NCI-H1092 (cell line): ENCODE results near the gene PODNL1.
"Not testable (repeated sequence)": the region's sequence is repeated elsewhere in the genome, so short reads cannot be mapped to it uniquely, and the experiment has no call there.

Source experiments
- DNase-seq: peaks from one replicate; lab custom pipeline; 2025; lab: John Stamatoyannopoulos, UW

Gene PODNL1

DNA sequence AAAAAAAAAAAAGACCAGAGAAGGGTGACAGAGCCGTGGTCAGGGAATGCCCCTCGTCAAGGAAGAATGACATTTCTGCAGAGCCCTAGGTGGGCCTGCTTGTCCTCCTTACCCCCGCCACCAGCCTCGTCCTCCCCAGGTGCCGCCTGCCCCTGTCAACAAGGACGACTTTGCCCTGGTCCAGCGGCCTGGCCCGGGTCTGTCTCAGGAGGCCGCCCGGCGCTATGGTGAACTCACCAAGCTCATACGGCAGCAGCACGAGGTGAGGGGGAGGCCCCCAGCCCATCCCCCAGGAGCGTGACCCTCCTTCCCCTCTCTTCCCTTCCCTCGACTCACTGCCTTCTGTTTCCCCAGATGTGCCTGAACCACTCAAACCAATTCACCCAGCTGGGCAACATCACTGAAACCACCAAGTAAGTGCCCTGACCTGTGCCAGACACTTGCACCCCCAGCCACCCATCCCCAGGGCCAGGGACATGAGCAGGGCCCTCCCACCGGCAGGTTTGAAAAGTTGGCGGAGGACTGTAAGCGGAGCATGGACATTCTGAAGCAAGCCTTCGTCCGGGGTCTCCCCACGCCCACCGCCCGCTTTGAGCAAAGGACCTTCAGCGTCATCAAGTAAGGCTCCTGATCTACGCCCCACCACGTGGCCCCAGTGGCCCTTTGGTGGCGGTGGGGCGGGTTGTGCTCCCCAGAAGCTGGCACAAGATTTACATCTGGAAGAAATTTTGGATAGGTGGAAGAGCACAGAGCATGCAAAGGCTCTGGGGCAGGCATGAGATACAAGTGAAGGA, 14.8 kb downstream of the PODNL1 start:
- DNase-seq, result no peak

DNA sequence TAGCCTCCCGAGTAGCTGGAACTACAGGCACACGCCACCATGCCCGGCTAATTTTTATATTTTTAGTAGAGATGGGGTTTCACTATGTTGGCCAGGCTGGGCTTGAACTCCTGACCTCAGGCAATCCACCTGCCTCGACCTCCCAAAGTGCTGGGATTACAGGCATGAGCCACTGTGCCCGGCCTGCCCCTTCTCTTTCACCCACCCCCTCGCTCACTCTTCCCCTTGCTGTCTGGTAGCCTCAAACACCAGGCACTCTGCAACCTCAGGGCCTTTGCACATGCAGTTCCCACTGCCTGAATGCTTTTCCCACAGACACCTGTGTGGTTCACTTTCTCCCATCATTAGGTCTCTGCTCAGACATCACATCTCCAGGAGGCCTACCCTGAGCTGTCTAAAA, 16.1 kb downstream of the PODNL1 start:
- DNase-seq, result not testable (repeated sequence)

GRCh38 chr19:13920940-13921747, 17.1 kb downstream of the PODNL1 start:
- DNase-seq, result no peak

DNA sequence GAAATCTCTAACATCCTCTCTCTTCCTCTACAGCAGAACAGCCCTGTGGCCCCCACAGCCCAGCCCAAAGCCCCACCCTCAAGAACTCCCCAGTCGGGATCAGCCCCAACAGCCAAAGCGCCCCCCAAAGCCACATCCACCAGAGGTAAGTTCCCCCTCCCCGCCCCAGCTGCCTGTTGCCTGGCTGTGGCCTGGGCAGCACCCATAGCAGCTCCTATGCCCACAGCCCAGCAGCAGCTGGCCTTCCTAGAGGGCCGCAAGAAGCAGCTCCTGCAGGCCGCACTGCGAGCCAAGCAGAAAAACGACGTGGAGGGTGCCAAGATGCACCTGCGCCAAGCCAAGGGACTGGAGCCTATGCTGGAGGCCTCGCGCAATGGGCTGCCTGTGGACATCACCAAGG, 17.7 kb downstream of the PODNL1 start:
- no peak for DNase-seq

DNA sequence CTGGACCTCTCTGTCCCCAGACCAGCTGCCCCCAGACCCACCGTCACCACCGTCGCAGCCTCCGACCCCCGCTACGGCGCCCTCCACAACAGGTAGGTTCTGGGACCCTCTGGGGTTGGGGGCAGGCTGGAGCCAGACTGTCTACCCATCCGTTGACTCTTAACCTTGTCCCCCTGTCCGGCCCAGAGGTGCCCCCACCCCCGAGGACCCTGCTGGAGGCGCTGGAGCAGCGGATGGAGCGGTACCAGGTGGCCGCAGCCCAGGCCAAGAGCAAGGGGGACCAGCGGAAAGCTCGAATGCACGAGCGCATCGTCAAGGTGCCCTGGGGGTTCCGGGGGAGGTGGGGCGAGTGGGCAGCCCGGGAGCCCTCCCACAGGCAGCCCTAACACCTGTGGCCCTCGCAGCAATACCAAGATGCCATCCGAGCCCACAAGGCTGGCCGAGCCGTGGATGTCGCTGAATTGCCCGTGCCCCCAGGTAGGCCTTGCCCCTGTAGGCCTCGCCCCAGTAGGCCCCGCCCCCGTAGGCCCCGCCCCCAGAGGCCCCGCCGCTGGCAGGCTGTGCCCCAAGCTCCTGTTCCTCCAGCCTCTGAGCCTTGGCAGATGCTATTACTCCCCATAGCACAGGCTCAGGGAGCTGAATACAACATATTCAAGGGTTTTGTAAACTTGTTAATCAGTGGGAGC, 19.3 kb downstream of the PODNL1 start:
- no peak for DNase-seq

- DNase-seq, result no peak
These were observed 20.3 kb downstream of the PODNL1 start for GRCh38 chr19:13917888-13918406.

GRCh38 chr19:13914777-13915176, 23.4 kb downstream of the PODNL1 start:
- no peak for DNase-seq

GRCh38 chr19:13913352-13913751, 24.9 kb downstream of the PODNL1 start:
- DNase-seq, result no peak

GRCh38 chr19:13909430-13909829, 28.8 kb downstream of the PODNL1 start:
- no peak for DNase-seq

GRCh38 chr19:13908674-13909073, 29.5 kb downstream of the PODNL1 start:
- DNase-seq, result no peak

- no peak for DNase-seq
These were observed 31.3 kb downstream of the PODNL1 start for GRCh38 chr19:13906910-13907309.

- no peak for DNase-seq
These were observed 31.7 kb downstream of the PODNL1 start for GRCh38 chr19:13906521-13906904.

- DNase-seq, result peak; percentile 85
These were observed 32.3 kb downstream of the PODNL1 start, which contains the start of the genes BRME1 and CC2D1A for GRCh38 chr19:13905634-13906520. Gene BRME1 (minus strand): TSS chr19:13906117. CDS start chr19:13904892, 1,225 bp downstream. Gene CC2D1A (plus strand): TSS chr19:13906201. CDS start chr19:13906442, 241 bp downstream.

DNA sequence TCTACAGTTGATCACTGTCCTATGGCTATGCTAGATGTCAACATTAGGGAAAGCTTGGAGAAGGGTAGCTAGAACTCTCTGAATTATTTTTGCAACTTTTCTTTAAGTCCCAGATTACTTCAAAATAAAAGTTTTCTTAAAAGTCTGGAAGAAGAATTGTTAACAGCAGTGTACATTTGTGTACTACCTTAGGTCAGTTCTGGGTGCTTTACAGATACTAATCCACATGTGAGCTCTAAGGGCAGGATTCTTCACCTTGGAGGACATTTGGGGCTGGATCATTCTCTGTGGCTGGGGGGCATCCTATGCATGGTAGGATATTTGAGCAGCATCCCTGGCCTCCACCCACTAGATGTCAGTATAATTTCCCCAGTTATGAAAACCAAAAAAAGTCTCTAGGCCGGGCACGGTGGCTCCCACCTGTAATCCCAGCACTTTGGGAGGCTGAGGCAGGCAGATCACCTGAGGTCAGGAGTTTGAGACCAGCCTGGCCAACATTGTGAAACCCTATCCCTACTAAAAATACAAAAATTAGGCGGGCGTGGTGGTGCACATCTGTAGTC, 35.1 kb downstream of the PODNL1 start:
- no peak for DNase-seq

DNA sequence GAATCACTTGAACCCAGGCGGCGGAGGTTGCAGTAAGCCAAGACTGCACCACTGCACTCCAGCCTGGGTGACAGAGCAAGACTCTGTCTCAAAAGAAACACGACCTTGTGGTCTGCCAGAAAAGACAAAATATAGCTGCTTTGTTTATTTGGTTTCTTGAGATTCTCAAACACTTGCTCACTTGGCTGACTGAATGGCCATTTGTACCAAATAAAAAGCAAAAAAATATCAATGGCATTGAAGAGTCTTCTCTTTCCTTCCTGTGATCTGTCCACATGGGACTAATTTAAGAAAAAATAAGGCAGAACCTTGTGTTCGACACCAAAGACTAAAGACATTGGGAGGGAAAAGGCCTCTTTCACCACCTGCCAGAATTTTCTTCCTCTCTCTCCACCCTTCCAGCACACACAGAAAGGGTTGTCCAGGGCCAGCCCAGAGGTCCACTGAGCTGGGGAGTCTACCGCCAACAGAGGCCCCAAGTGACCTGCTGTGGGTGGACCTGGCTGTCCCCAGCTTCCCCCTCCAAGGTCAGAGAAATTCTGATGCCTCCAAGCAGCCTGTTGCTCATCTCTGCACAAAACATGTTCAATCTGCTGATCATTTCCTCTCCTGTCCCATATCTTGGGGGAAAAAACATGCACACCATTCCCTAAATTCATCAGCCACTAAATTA, 38.2 kb downstream of the PODNL1 start:
- DNase-seq, result no peak

DNA sequence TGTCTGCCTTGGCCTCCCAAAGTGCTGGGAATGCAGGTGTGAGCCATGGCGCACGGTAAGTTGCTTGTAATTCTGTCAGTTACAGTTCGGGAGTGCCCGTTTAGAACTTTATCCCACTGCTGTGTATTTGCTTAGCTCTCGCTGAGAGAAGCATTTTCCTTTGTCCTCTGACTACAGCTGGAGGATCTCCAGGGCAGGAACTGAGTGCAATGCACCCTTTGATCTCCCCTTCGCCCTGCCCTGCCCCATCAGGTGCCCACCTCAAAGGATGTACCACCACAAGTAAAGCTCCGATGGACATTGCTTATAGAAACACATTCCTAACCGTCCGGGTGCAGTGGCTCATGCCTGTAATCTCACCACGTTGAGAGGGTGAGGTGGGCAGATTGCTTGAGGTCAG, 38.8 kb downstream of the PODNL1 start:
- DNase-seq, result no peak

GRCh38 chr19:13896227-13896626, 42.0 kb downstream of the PODNL1 start:
- no peak for DNase-seq

GRCh38 chr19:13894552-13894951, 43.7 kb downstream of the PODNL1 start:
- DNase-seq, result no peak

- DNase-seq, result no peak
These were observed 45.3 kb downstream of the PODNL1 start for GRCh38 chr19:13892870-13893269.

DNA sequence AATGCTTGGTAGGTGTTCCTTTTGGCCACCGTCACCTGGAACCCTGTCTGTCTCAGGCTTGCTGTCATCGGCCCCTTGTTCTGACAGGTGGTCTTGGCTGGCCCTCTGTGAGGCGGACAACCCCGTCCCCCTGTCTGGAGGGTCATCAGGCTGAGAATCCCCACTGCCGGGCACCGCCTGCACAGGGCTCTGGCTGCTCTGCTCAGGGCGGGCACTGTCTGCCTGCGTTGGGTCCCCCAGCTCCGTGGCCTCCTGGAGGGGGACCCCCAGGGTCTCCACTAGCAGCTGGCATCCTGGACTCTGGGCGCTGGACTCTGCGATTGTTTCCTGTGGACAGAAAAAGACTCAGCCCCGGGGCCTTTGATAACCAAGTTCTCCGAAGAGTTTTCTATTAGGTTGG, 48.1 kb downstream of the PODNL1 start:
- no peak for DNase-seq
